HEK293T (cell line): ENCODE results near the gene SYNE2.
A peak's percentile ranks its signal among the peaks of the same experiment; 100 is the strongest.

Source experiments
- CTCF ChIA-PET: fragments of 350-600 bp; formaldehyde crosslinking; extraction: SDS; loops from one replicate; lab custom pipeline; 2021; ENCODE audit warnings: antibody characterized with exemption, inconsistent platforms; lab: Yijun Ruan, JAX
- POLR2A ChIA-PET: fragments of 350-600 bp; formaldehyde crosslinking; extraction: SDS; loops from one replicate; lab custom pipeline; 2020; ENCODE audit warnings: antibody characterized with exemption, inconsistent platforms; lab: Yijun Ruan, JAX
- DNase-seq: peaks from one replicate; pipeline ENCODE4 v3.0.0; 2012; ENCODE audit warnings: mixed read lengths; ENCODE audit errors: extremely low spot score
- ARNT ChIP-seq: fragments of 450-650 bp; IDR thresholded peaks from 2 replicates; pipeline ENCODE4 v1.6.1; 2017; ENCODE audit warnings: mild to moderate bottlenecking
- BHLHE40 ChIP-seq: fragments of 450-650 bp; IDR thresholded peaks from 2 replicates; pipeline ENCODE4 v1.6.1; 2016; ENCODE audit warnings: mild to moderate bottlenecking, moderate library complexity, borderline replicate concordance
- CTBP1 ChIP-seq: fragments of 450-650 bp; IDR thresholded peaks from 2 replicates; pipeline ENCODE4 v1.6.1; 2016; ENCODE audit warnings: borderline replicate concordance
- ELF4 ChIP-seq: fragments of 450-650 bp; IDR thresholded peaks from 2 replicates; pipeline ENCODE4 v1.6.1; 2017; ENCODE audit warnings: antibody characterized with exemption
- FOXA1 ChIP-seq: fragments of 450-650 bp; IDR thresholded peaks from 2 replicates; pipeline ENCODE4 v1.6.1; 2016; ENCODE audit warnings: mild to moderate bottlenecking
- FOXK2 ChIP-seq: fragments of 450-650 bp; IDR thresholded peaks from 2 replicates; pipeline ENCODE4 v1.6.1; 2016; ENCODE audit warnings: mild to moderate bottlenecking
- FOXM1 ChIP-seq: fragments of 450-650 bp; IDR thresholded peaks from 2 replicates; pipeline ENCODE4 v1.6.1; 2017; ENCODE audit warnings: mild to moderate bottlenecking, borderline replicate concordance
- HDGF ChIP-seq: fragments of 450-650 bp; IDR thresholded peaks from 2 replicates; pipeline ENCODE4 v1.6.1; 2017; ENCODE audit warnings: antibody characterized with exemption, borderline replicate concordance
- L3MBTL2 ChIP-seq: fragments of 450-650 bp; conservative IDR thresholded peaks from 2 replicates; pipeline ENCODE4 v1.6.1; 2016; ENCODE audit warnings: mild to moderate bottlenecking
- LEF1 ChIP-seq: fragments of 450-650 bp; IDR thresholded peaks from 2 replicates; pipeline ENCODE4 v1.6.1; 2017; ENCODE audit warnings: mild to moderate bottlenecking, borderline replicate concordance
- NFRKB ChIP-seq: fragments of 450-650 bp; IDR thresholded peaks from 2 replicates; pipeline ENCODE4 v1.6.1; 2016; ENCODE audit warnings: mild to moderate bottlenecking, moderate library complexity
- PKNOX1 ChIP-seq: fragments of 450-650 bp; IDR thresholded peaks from 2 replicates; pipeline ENCODE4 v1.6.1; 2016
- SP1 ChIP-seq: fragments of 450-650 bp; IDR thresholded peaks from 2 replicates; pipeline ENCODE4 v1.6.1; 2017
- SUZ12 ChIP-seq: fragments of 450-650 bp; IDR thresholded peaks from 2 replicates; pipeline ENCODE4 v1.6.1; 2016; ENCODE audit warnings: mild to moderate bottlenecking
- TARDBP ChIP-seq: fragments of 450-650 bp; IDR thresholded peaks from 2 replicates; pipeline ENCODE4 v1.6.1; 2016
- ZNF384 ChIP-seq: fragments of 450-650 bp; IDR thresholded peaks from 2 replicates; pipeline ENCODE4 v1.6.1; 2016

Gene SYNE2

GRCh38 chr14:64227856-64228255, 375.1 kb downstream of the SYNE2 start:
- DNase-seq: no peak
- CTCF ChIA-PET: no interaction called here
- POLR2A ChIA-PET: no interaction called here
- TF ChIP-seq PKNOX1 (peak; percentile 28; the same call in 1 of the 2 replicates), CTBP1 (no peak), ZNF384 (no peak)

- no peak for DNase-seq
- POLR2A ChIA-PET: no interaction called here
- TF ChIP-seq L3MBTL2 (no peak), NFRKB (no peak), LEF1 (no peak), ZNF384 (no peak), BHLHE40 (no peak), CTBP1 (no peak), FOXM1 (no peak), HDGF (no peak), TARDBP (no peak), PKNOX1 (no peak)
- CTCF ChIA-PET: interaction anchor here (1.2 kb wide), 1 partner anchor 70 kb away, joined by 4 read pairs; no protein-coding TSS in a partner anchor
Measured at GRCh38 chr14:64229489-64229888, 376.7 kb downstream of the SYNE2 start.

- CTCF ChIA-PET: interaction anchor here (0.7 kb wide), 1 partner anchor 72 kb away, joined by 4 read pairs; no protein-coding TSS in a partner anchor
- TF ChIP-seq FOXM1 (no peak), LEF1 (no peak), NFRKB (no peak), ARNT (no peak), BHLHE40 (no peak), ELF4 (no peak), SUZ12 (no peak), SP1 (no peak), CTBP1 (no peak), FOXK2 (no peak), L3MBTL2 (no peak), TARDBP (no peak), FOXA1 (no peak), PKNOX1 (no peak), ZNF384 (no peak), HDGF (no peak)
- POLR2A ChIA-PET: no interaction called here
- no peak for DNase-seq
Measured at GRCh38 chr14:64232095-64232838, 379.5 kb downstream of the SYNE2 start.

- TF ChIP-seq ZNF384 (no peak), FOXM1 (no peak), BHLHE40 (no peak), ARNT (no peak), ELF4 (no peak), NFRKB (no peak), SUZ12 (no peak), PKNOX1 (no peak), CTBP1 (no peak), FOXK2 (no peak), HDGF (no peak), L3MBTL2 (no peak), TARDBP (no peak), SP1 (no peak), FOXA1 (no peak)
- ChIA-PET POLR2A (no interaction called here), CTCF (no interaction called here)
- no peak for DNase-seq
Measured at GRCh38 chr14:64232944-64233343, 380.1 kb downstream of the SYNE2 start.

- POLR2A ChIA-PET: no interaction called here
- CTCF ChIA-PET: no interaction called here
- no peak for DNase-seq
- TF ChIP-seq L3MBTL2: no peak
- TF ChIP-seq CTBP1: no peak
- TF ChIP-seq TARDBP: no peak
- TF ChIP-seq SUZ12: no peak
- TF ChIP-seq LEF1: no peak
- TF ChIP-seq FOXM1: no peak
- TF ChIP-seq ELF4: no peak
- no peak for TF ChIP-seq BHLHE40
- no peak for TF ChIP-seq NFRKB
- no peak for TF ChIP-seq SP1
- TF ChIP-seq PKNOX1: no peak
- no peak for TF ChIP-seq ARNT
- no peak for TF ChIP-seq FOXA1
- no peak for TF ChIP-seq ZNF384
- no peak for TF ChIP-seq FOXK2
- no peak for TF ChIP-seq HDGF
Measured at GRCh38 chr14:64233531-64234190, 380.9 kb downstream of the SYNE2 start.
